OCI-LY7 (cell line): ENCODE measurements around the gene CTDNEP1. TPM values are rescaled to one million over a fixed set of nuclear protein-coding genes. Genes with fewer than 3 reads are reported as not detected.
"Not testable (repeated sequence)": the region's sequence is repeated elsewhere in the genome, so short reads cannot be mapped to it uniquely, and the experiment has no call there.

Experiments
- BruUV-seq: library from RNA; stranded (reverse); fragments of 400-500 nt; replicated peaks from 2 replicates; lab custom pipeline; 2021; lab: Mats Ljungman, UMichigan
- CTCF ChIA-PET: fragments of 300-600 bp; sonication (Branson Sonifier 250); formaldehyde crosslinking; loops from one replicate; lab custom pipeline; 2022; ENCODE audit warnings: antibody characterized with exemption; ENCODE audit not compliant: unreplicated experiment; lab: Charles Lee
- POLR2A ChIA-PET: fragments of 300-600 bp; sonication (Branson Sonifier 250); formaldehyde crosslinking; loops from one replicate; lab custom pipeline; 2022; ENCODE audit warnings: antibody characterized with exemption; lab: Charles Lee
- DNase-seq: peaks from one replicate; pipeline ENCODE4 v3.0.0-alpha.2; 2015; ENCODE audit warnings: low spot score
- H2AFZ ChIP-seq: fragments of 200-600 bp; sonication (generic), shearing (Covaris generic); 2 replicates; pipeline ENCODE4 v1.6.1; 2014; ENCODE audit warnings: mild to moderate bottlenecking, antibody characterized with exemption, low read length, moderate library complexity
- H3K27ac ChIP-seq: fragments of 200-600 bp; sonication (generic); 2 replicates; pipeline ENCODE4 v1.5.1; 2014; ENCODE audit warnings: mixed run types, low read depth, mild to moderate bottlenecking, moderate library complexity, low read length, inconsistent platforms; ENCODE audit not compliant: poor library complexity, severe bottlenecking
- H3K36me3 ChIP-seq: fragments of 200-600 bp; sonication (generic); 2 replicates; pipeline ENCODE4 v1.6.1; 2014; ENCODE audit warnings: mild to moderate bottlenecking, antibody characterized with exemption, low read length, moderate library complexity, mixed read lengths; ENCODE audit not compliant: insufficient read depth
- H3K4me1 ChIP-seq: fragments of 200-600 bp; sonication (generic); 2 replicates; pipeline ENCODE4 v1.5.1; 2014; ENCODE audit warnings: mild to moderate bottlenecking, low read length; ENCODE audit not compliant: insufficient read depth, poor library complexity, severe bottlenecking
- H3K4me2 ChIP-seq: fragments of 200-600 bp; sonication (generic); 2 replicates; pipeline ENCODE4 v1.6.1; 2014; ENCODE audit warnings: mild to moderate bottlenecking, low read length
- H3K4me3 ChIP-seq: fragments of 200-600 bp; sonication (generic); 2 replicates; pipeline ENCODE4 v1.5.1; 2014; ENCODE audit warnings: mild to moderate bottlenecking, low read depth, low read length; ENCODE audit not compliant: poor library complexity, severe bottlenecking
- H3K79me2 ChIP-seq: fragments of 200-600 bp; sonication (generic); 2 replicates; pipeline ENCODE4 v1.6.1; 2016; ENCODE audit warnings: low read depth, mild to moderate bottlenecking, low read length, moderate library complexity, mixed read lengths; ENCODE audit not compliant: insufficient read depth
- H3K9me2 ChIP-seq: fragments of 200-600 bp; sonication (generic); 2 replicates; pipeline ENCODE4 v1.6.1; 2016; ENCODE audit warnings: mild to moderate bottlenecking, low read length, mixed read lengths; ENCODE audit not compliant: insufficient read depth
- H3K9me3 ChIP-seq: fragments of 200-600 bp; sonication (generic); 2 replicates; pipeline ENCODE4 v1.6.1; 2014; ENCODE audit warnings: mild to moderate bottlenecking, mixed run types, low read length, mixed read lengths
- H4K20me1 ChIP-seq: fragments of 200-600 bp; sonication (generic); 2 replicates; pipeline ENCODE4 v1.6.1; 2014; ENCODE audit warnings: mild to moderate bottlenecking, antibody characterized with exemption, low read length, moderate library complexity, mixed read lengths; ENCODE audit not compliant: insufficient read depth
- EZH2phosphoT487 ChIP-seq: fragments of 200-600 bp; sonication (generic); IDR thresholded peaks from 2 replicates; pipeline ENCODE4 v1.6.1; 2018; ENCODE audit warnings: low read depth, borderline replicate concordance, mild to moderate bottlenecking, mixed run types, antibody characterized with exemption, low read length, moderate library complexity, mixed read lengths
- intact Hi-C: fragments of 100-400 bp; cut with micrococcal nuclease; formaldehyde crosslinking; loops from one replicate; pipeline ENCODE4 v1.10.0; 2022; ENCODE audit not compliant: unreplicated experiment
- total RNA-seq, 2 experiments: library from RNA; depleted of rRNA in 1 of 2; stranded (reverse); fragments of >200 nt in 1 of 2; shearing (Covaris generic) in 1 of 2; gene quantifications; 2 replicates each; pipeline ENCODE4 v1.2.3, GENCODE V29; 2014 to 2022
- TF ChIP-seq, protein P1 (sequence below): fragments of 200-600 bp; sonication (generic); conservative IDR thresholded peaks from 2 replicates; pipeline ENCODE4 v1.5.1; 2014; ENCODE audit warnings: mild to moderate bottlenecking, antibody characterized with exemption, low read length, moderate library complexity, mixed read lengths

The CTDNEP1 gene
- total RNA-seq, 2 experiments from 2014 or later: 52.1 to 173 TPM

- no peaks in the 10 kb centered on the region for H3K9me3 ChIP-seq
- no peak for DNase-seq
- H3K9me2 ChIP-seq: no peaks in the 10 kb centered on the region
- peaks cover 57% of the 10 kb centered on the region for H3K79me2 ChIP-seq
- H3K36me3 ChIP-seq: peaks cover 62% of the 10 kb centered on the region
- H2AFZ ChIP-seq: no peak overlapping the region
- intact Hi-C loops: no loop called here
- POLR2A ChIA-PET: no interaction called here
- no peak for TF ChIP-seq EZH2phosphoT487
- TF ChIP-seq, protein P1, sequence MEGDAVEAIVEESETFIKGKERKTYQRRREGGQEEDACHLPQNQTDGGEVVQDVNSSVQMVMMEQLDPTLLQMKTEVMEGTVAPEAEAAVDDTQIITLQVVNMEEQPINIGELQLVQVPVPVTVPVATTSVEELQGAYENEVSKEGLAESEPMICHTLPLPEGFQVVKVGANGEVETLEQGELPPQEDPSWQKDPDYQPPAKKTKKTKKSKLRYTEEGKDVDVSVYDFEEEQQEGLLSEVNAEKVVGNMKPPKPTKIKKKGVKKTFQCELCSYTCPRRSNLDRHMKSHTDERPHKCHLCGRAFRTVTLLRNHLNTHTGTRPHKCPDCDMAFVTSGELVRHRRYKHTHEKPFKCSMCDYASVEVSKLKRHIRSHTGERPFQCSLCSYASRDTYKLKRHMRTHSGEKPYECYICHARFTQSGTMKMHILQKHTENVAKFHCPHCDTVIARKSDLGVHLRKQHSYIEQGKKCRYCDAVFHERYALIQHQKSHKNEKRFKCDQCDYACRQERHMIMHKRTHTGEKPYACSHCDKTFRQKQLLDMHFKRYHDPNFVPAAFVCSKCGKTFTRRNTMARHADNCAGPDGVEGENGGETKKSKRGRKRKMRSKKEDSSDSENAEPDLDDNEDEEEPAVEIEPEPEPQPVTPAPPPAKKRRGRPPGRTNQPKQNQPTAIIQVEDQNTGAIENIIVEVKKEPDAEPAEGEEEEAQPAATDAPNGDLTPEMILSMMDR: no peak
- BruUV-seq: no TSS peak
- CTCF ChIA-PET: no interaction called here
- peaks cover 30% of the 10 kb centered on the region for H3K4me1 ChIP-seq
- no peak overlapping the region for H3K4me2 ChIP-seq
- peaks cover 18% of the 10 kb centered on the region for H4K20me1 ChIP-seq
- no peak overlapping the region for H3K27ac ChIP-seq
- H3K4me3 ChIP-seq: no peak overlapping the region
These were observed 4.8 kb downstream of the CTDNEP1 start for GRCh38 chr17:7246779-7247178.

GRCh38 chr17:7243838-7244237 lies 7.7 kb downstream of the CTDNEP1 start:
- DNase-seq, POLR2A ChIA-PET, CTCF ChIA-PET, H2AFZ ChIP-seq, H3K4me3 ChIP-seq, H3K4me2 ChIP-seq, H3K9me3 ChIP-seq, H3K9me2 ChIP-seq, H4K20me1 ChIP-seq, H3K27ac ChIP-seq: not testable (repeated sequence)
- Histone ChIP-seq H3K36me3 (peaks cover 67% of the 10 kb centered on the region), H3K4me1 (peaks cover 33% of the 10 kb centered on the region), H3K79me2 (peaks cover 39% of the 10 kb centered on the region)
- intact Hi-C loops: loop anchor here (5.0 kb wide), 1 partner anchor 328 kb away; no protein-coding TSS in a partner anchor
- BruUV-seq: TSS peak; percentile 83

GRCh38 chr17:7243453-7243729 lies 8.1 kb downstream of the CTDNEP1 start:
- TF ChIP-seq, protein P1: no peak
- TF ChIP-seq EZH2phosphoT487: no peak
- peaks cover 38% of the 10 kb centered on the region for H3K79me2 ChIP-seq
- DNase-seq: no peak
- H2AFZ ChIP-seq: no peak overlapping the region
- H4K20me1 ChIP-seq: no peaks in the 10 kb centered on the region
- peak overlapping the region; percentile 93 for H3K4me2 ChIP-seq
- peaks cover 65% of the 10 kb centered on the region for H3K36me3 ChIP-seq
- ChIA-PET CTCF (no interaction called here), POLR2A (no interaction called here)
- peaks cover 31% of the 10 kb centered on the region for H3K4me1 ChIP-seq
- H3K27ac ChIP-seq: peak overlapping the region; percentile 26
- BruUV-seq: no TSS peak
- H3K9me3 ChIP-seq: no peaks in the 10 kb centered on the region
- H3K4me3 ChIP-seq: peak overlapping the region; percentile 86
- intact Hi-C loops: loop anchor here (5.0 kb wide), 1 partner anchor 329 kb away; no protein-coding TSS in a partner anchor
- H3K9me2 ChIP-seq: no peaks in the 10 kb centered on the region
